Measurements from ENCODE around the gene SMCR8. TPM values are rescaled to one million over a fixed set of nuclear protein-coding genes. Genes with fewer than 3 reads are reported as not detected.

The SMCR8 gene
- total and polyA plus RNA-seq, 10 of the 15 experiments (the other 5 are each of a cell fraction or from before 2014, with no cell fraction given): 0.52 to 16.4 (median 8.0) TPM

- peaks cover 0 to 8% of the 10 kb centered on the region in 2 experiments; a peak in 2 of 4 replicates for H3K36me3 ChIP-seq (ENCODE audit: control insufficient read depth in 2 of 2, insufficient read depth in 2 of 2, low read length in 1 of 2)
- no peak for ATAC-seq
- no peak overlapping the region for H2AFZ ChIP-seq (ENCODE audit: control insufficient read depth, low read depth, low read length)
- peaks cover 56% of the 10 kb centered on the region for H3K79me2 ChIP-seq (ENCODE audit: control insufficient read depth, insufficient read depth, low read length)
- no peak for DNase-seq (ENCODE audit: low read depth, low spot score)
- FAIRE-seq: no peak
- ChIA-PET POLR2A (no interaction called here), SMC1A (ENCODE audit: uncharacterized antibody, unreplicated experiment) (no interaction called here), RAD21 (ENCODE audit: unreplicated experiment) (no interaction called here), CTCF (no interaction called here)
- H3K4me1 ChIP-seq (ENCODE audit: control insufficient read depth, insufficient read depth, low read length): peaks cover 22% of the 10 kb centered on the region
- WGBS (ENCODE audit: insufficient coverage, insufficient replicate concordance, low lambda C conversion rate, missing lambda C conversion rate): 99% methylated on average over 7 of the region's 7 CpGs
- intact Hi-C loops (cut with micrococcal nuclease; ENCODE audit: unreplicated experiment) (loop anchor here (5.0 kb wide), 1 partner anchor 136 kb away; the partner anchor contains the start of gene ALKBH5), in situ Hi-C loops (cut with MboI) (no loop called here)
- TF ChIP-seq ZSCAN29 (IDR thresholded peaks at IDR 0.05) (no peak), ATF3 (IDR thresholded peaks at IDR 0.05; ENCODE audit: borderline replicate concordance, extremely low read depth, low read depth, low read length) (no peak)
- H3K4me2 ChIP-seq (ENCODE audit: control insufficient read depth, insufficient read depth): peak overlapping the region; percentile 70
- H3K27ac ChIP-seq (ENCODE audit: control insufficient read depth, insufficient read depth): no peak overlapping the region
- BruUV-seq (replicated peaks): no TSS peak
- no peaks in the 10 kb centered on the region for H3K27me3 ChIP-seq (replicated peaks in 1 of 2; ENCODE audit: control insufficient read depth in 2 of 2, insufficient read depth in 2 of 2, low read length in 1 of 2)
- peaks cover 8% of the 10 kb centered on the region; the same call in 1 of the 2 replicates for H4K20me1 ChIP-seq (ENCODE audit: control insufficient read depth, insufficient read depth)
- H3K4me3 ChIP-seq: peak overlapping the region; percentile 48; the same call in 1 of the 2 replicates
- no peaks in the 10 kb centered on the region for H3K9me3 ChIP-seq (replicated peaks; ENCODE audit: control insufficient read depth, insufficient read depth, low read length)
- H3K9ac ChIP-seq (ENCODE audit: control insufficient read depth, insufficient read depth, low read length): no peak overlapping the region
Observed at GRCh38 chr17:18318117-18318516, 3.0 kb downstream of the SMCR8 start.

- ChIA-PET SMC1A (ENCODE audit: uncharacterized antibody, unreplicated experiment) (interaction anchor here (0.9 kb wide), 1 partner anchor 9 kb away, joined by 3 read pairs; no protein-coding TSS in a partner anchor), POLR2A (interaction anchor here (0.6 kb wide), 1 partner anchor 9 kb away, joined by 3 read pairs; no protein-coding TSS in a partner anchor), RAD21 (ENCODE audit: unreplicated experiment) (no interaction called here), CTCF (no interaction called here)
- ATAC-seq (no peak), FAIRE-seq (no peak), DNase-seq (ENCODE audit: low read depth, low spot score) (no peak)
- Histone ChIP-seq H3K4me2 (ENCODE audit: control insufficient read depth, insufficient read depth) (peak overlapping the region; percentile 67), H3K27me3 (replicated peaks in 1 of 2; ENCODE audit: control insufficient read depth in 2 of 2, insufficient read depth in 2 of 2, low read length in 1 of 2) (no peaks in the 10 kb centered on the region), H3K9me3 (replicated peaks; ENCODE audit: control insufficient read depth, insufficient read depth, low read length) (no peaks in the 10 kb centered on the region), H3K36me3 (ENCODE audit: control insufficient read depth in 2 of 2, insufficient read depth in 2 of 2, low read length in 1 of 2) (peaks cover 2 to 9% of the 10 kb centered on the region in 2 experiments; a peak in 2 of 4 replicates), H4K20me1 (ENCODE audit: control insufficient read depth, insufficient read depth) (peaks cover 8% of the 10 kb centered on the region; the same call in 1 of the 2 replicates), H3K27ac (ENCODE audit: control insufficient read depth, insufficient read depth) (no peak overlapping the region), H3K4me1 (ENCODE audit: control insufficient read depth, insufficient read depth, low read length) (peaks cover 22% of the 10 kb centered on the region), H3K4me3 (no peak overlapping the region; the same call in 1 of the 2 replicates), H2AFZ (ENCODE audit: control insufficient read depth, low read depth, low read length) (no peak overlapping the region), H3K79me2 (ENCODE audit: control insufficient read depth, insufficient read depth, low read length) (peaks cover 48% of the 10 kb centered on the region), H3K9ac (ENCODE audit: control insufficient read depth, insufficient read depth, low read length) (no peak overlapping the region)
- intact Hi-C loops (cut with micrococcal nuclease; ENCODE audit: unreplicated experiment) (loop anchor here (5.0 kb wide), 1 partner anchor 137 kb away; the partner anchor contains the start of gene ALKBH5), in situ Hi-C loops (cut with MboI) (no loop called here)
- 90% methylated on average over 18 of the region's 18 CpGs for WGBS (ENCODE audit: insufficient coverage, insufficient replicate concordance, low lambda C conversion rate, missing lambda C conversion rate)
- no TSS peak for BruUV-seq (replicated peaks)
- TF ChIP-seq SMARCA5 (IDR thresholded peaks at IDR 0.05): no peak
- TF ChIP-seq ATF7 (IDR thresholded peaks at IDR 0.05; ENCODE audit: low read depth): no peak
- no peak for TF ChIP-seq ZBED1 (IDR thresholded peaks at IDR 0.05; ENCODE audit: borderline replicate concordance)
- TF ChIP-seq JUNB (IDR thresholded peaks at IDR 0.05): no peak
- TF ChIP-seq FOXK2 (IDR thresholded peaks at IDR 0.05): no peak
Observed at GRCh38 chr17:18318771-18319450, 3.8 kb downstream of the SMCR8 start.
